Endothelial cell of umbilical vein (primary cell): ENCODE results near the gene CD81. TPM values are rescaled to one million over a fixed set of nuclear protein-coding genes. Genes with fewer than 3 reads are reported as not detected.

Experiments
- BruUV-seq: library from RNA; stranded (reverse); fragments of 400-500 nt; replicated peaks from 2 replicates; lab custom pipeline; 2021; lab: Mats Ljungman, UMichigan
- CTCF ChIA-PET: fragments of 300-600, 350-600 bp; sonication (Branson Sonifier 250); formaldehyde crosslinking; loops from one replicate; lab custom pipeline; 2021; ENCODE audit warnings: antibody characterized with exemption, inconsistent platforms; lab: Charles Lee
- POLR2A ChIA-PET: fragments of 300-600, 350-600 bp; sonication (Branson Sonifier 250); formaldehyde crosslinking; loops from one replicate; lab custom pipeline; 2021; ENCODE audit warnings: antibody characterized with exemption, inconsistent platforms; lab: Charles Lee
- DNase-seq: peaks from one replicate; pipeline ENCODE4 v3.0.0-alpha.2; 2011; ENCODE audit warnings: low read depth, low spot score
- FAIRE-seq: peaks from 2 replicates; lab custom pipeline; 2011; peaks lifted over from hg19 to GRCh38; lab: Jason Lieb, UNC
- H2AFZ ChIP-seq: 2 replicates; pipeline ENCODE4 v1.6.0; 2012; ENCODE audit warnings: low read depth, low read length, control low read depth, inconsistent platforms
- H3K27ac ChIP-seq: 2 replicates; pipeline ENCODE4 v1.5.1; 2011; ENCODE audit warnings: low read depth, mild to moderate bottlenecking, control low read depth, low read length, moderate library complexity; ENCODE audit not compliant: insufficient read depth
- H3K27me3 ChIP-seq, 2 experiments: 2 replicates each; pipeline versions ENCODE4 v1.6.0 to v1.6.1; 2011; ENCODE audit warnings: low read length in 2 of 2, mixed read lengths in 1 of 2; ENCODE audit not compliant: control insufficient read depth in 2 of 2, insufficient read depth in 2 of 2
- H3K36me3 ChIP-seq, 2 experiments: 2 replicates in 1 of 2; 3 replicates in 1 of 2; pipeline ENCODE4 v1.5.1; 2011; ENCODE audit warnings: low read length in 2 of 2, mild to moderate bottlenecking in 1 of 2, moderate library complexity in 1 of 2; ENCODE audit not compliant: control insufficient read depth in 2 of 2, insufficient read depth in 2 of 2; ENCODE audit errors: extremely low read depth in 1 of 2
- H3K4me1 ChIP-seq: 3 replicates; pipeline ENCODE4 v1.5.1; 2011; ENCODE audit warnings: mild to moderate bottlenecking, low read length; ENCODE audit not compliant: control insufficient read depth, insufficient read depth; ENCODE audit errors: extremely low read depth
- H3K4me2 ChIP-seq: 2 replicates; pipeline ENCODE4 v1.6.1; 2011; ENCODE audit warnings: low read length, control low read depth, mixed read lengths; ENCODE audit not compliant: insufficient read depth
- H3K4me3 ChIP-seq, 3 experiments: fragments of 200-600 bp in 1 of 3; sonication (generic), shearing (Covaris generic) in 1 of 3; replicated peaks in 1 of 3; 2 replicates each; pipeline ENCODE4 v1.5.1; 2011 to 2016; ENCODE audit warnings: control low read depth in 3 of 3, low read length in 3 of 3, mild to moderate bottlenecking in 2 of 3, inconsistent platforms in 1 of 3, low read depth in 1 of 3, moderate library complexity in 1 of 3; ENCODE audit not compliant: insufficient read depth in 1 of 3
- H3K79me2 ChIP-seq: 2 replicates; pipeline ENCODE4 v1.6.0; 2012; ENCODE audit warnings: low read length, inconsistent platforms; ENCODE audit not compliant: control insufficient read depth, insufficient read depth
- H3K9ac ChIP-seq: replicated peaks from 2 replicates; pipeline ENCODE3; 2011; ENCODE audit warnings: low read length, control low read depth; ENCODE audit not compliant: insufficient read depth; ENCODE audit errors: extremely low read depth
- H3K9me1 ChIP-seq: replicated peaks from 3 replicates; pipeline ENCODE4 v1.6.0; 2011; ENCODE audit warnings: mild to moderate bottlenecking, low read length; ENCODE audit not compliant: control insufficient read depth, insufficient read depth; ENCODE audit errors: extremely low read depth
- H3K9me3 ChIP-seq: replicated peaks from 2 replicates; pipeline ENCODE4 v1.5.1; 2012; ENCODE audit warnings: low read length, inconsistent platforms; ENCODE audit not compliant: control insufficient read depth, insufficient read depth
- H4K20me1 ChIP-seq: replicated peaks from 2 replicates; pipeline ENCODE3; 2011; ENCODE audit warnings: mild to moderate bottlenecking, low read length; ENCODE audit not compliant: control insufficient read depth, insufficient read depth; ENCODE audit errors: extremely low read depth
- EZH2 ChIP-seq: IDR thresholded peaks from 2 replicates; pipeline ENCODE4 v1.6.1; 2012; ENCODE audit warnings: borderline replicate concordance, low read depth, mild to moderate bottlenecking, moderate library complexity, low read length, inconsistent platforms; ENCODE audit not compliant: severe bottlenecking
- FOS ChIP-seq: IDR thresholded peaks from 2 replicates; pipeline ENCODE4 v1.6.1; 2011; ENCODE audit warnings: mild to moderate bottlenecking, low read length, moderate library complexity, borderline replicate concordance; ENCODE audit not compliant: insufficient read depth
- GATA2 ChIP-seq: IDR thresholded peaks from 2 replicates; pipeline ENCODE4 v1.7.0; 2011; ENCODE audit warnings: low read depth, mild to moderate bottlenecking, moderate library complexity, mixed read lengths, low read length; ENCODE audit not compliant: insufficient read length, insufficient read depth
- JUN ChIP-seq: IDR thresholded peaks from 2 replicates; pipeline ENCODE4 v1.6.1; 2011; ENCODE audit warnings: borderline replicate concordance, low read depth; ENCODE audit not compliant: insufficient read length, insufficient read depth
- MAX ChIP-seq: IDR thresholded peaks from 2 replicates; pipeline ENCODE4 v1.6.1; 2011; ENCODE audit not compliant: insufficient read depth, insufficient read length
- MYC ChIP-seq: IDR thresholded peaks from one replicate; pipeline ENCODE4 v1.6.1; 2011; ENCODE audit warnings: mild to moderate bottlenecking, low read depth, low read length
- POLR2A ChIP-seq: IDR thresholded peaks from 2 replicates; pipeline ENCODE4 v1.6.1; 2012; ENCODE audit warnings: low read depth, mild to moderate bottlenecking, control low read depth, low read length
- POLR2AphosphoS5 ChIP-seq: IDR thresholded peaks from 2 replicates; pipeline ENCODE4 v1.6.1; 2012; ENCODE audit warnings: low read depth, mild to moderate bottlenecking, control low read depth, low read length, moderate library complexity; ENCODE audit not compliant: insufficient read depth
- dilution Hi-C: fragments of 300-500 bp; cut with MboI; formaldehyde crosslinking; loops from one replicate; pipeline ENCODE4 v1.15.0; 2019; ENCODE audit warnings: low sequenced_read_pairs; ENCODE audit not compliant: extremely low pct_ligation_motif_present
- intact Hi-C: fragments of 100-400 bp; cut with micrococcal nuclease; formaldehyde crosslinking; loops from one replicate; pipeline ENCODE4 v1.10.0; 2022
- polyA plus RNA-seq, 4 experiments: library from polyadenylated mRNA; depleted of rRNA in 3 of 4; stranded (reverse) in 3 of 4; unstranded in 1 of 4; fragments of >200 nt; gene quantifications; 2 replicates each; pipeline versions ENCODE4 v1.2.1 to v1.2.3, GENCODE V29; 2011 to 2012; ENCODE audit warnings: missing spikeins in 1 of 4
- total RNA-seq: library from RNA; stranded (reverse); gene quantifications from 2 replicates; pipeline ENCODE4 v1.2.3, GENCODE V29; 2021
- TF ChIP-seq, protein P1 (sequence below), 2 donors: IDR thresholded peaks; 1 replicate in 1 of 2; 2 replicates in 1 of 2; pipeline ENCODE4 v1.5.1; 2011; ENCODE audit warnings: low read length in 2 of 2, mild to moderate bottlenecking in 2 of 2, moderate library complexity in 2 of 2, control low read depth in 1 of 2, inconsistent platforms in 1 of 2, low read depth in 1 of 2; ENCODE audit not compliant: insufficient read depth in 1 of 2; ENCODE audit errors: extremely low read depth in 1 of 2

CD81 gene
- total and polyA plus RNA-seq, 2 donors (not counting 3 experiments of a cell fraction or from before 2014, with no cell fraction given): 409 to 802 TPM

- Histone ChIP-seq H4K20me1 (no peaks in the 10 kb centered on the region), H3K9me3 (no peaks in the 10 kb centered on the region), H2AFZ (no peak overlapping the region), H3K27me3 (peaks cover 0 to 4% of the 10 kb centered on the region in 2 experiments), H3K36me3 (no peaks in the 10 kb centered on the region), H3K79me2 (no peaks in the 10 kb centered on the region), H3K27ac (no peak overlapping the region), H3K4me2 (no peak overlapping the region), H3K9ac (no peak overlapping the region), H3K9me1 (no peaks in the 10 kb centered on the region), H3K4me3 (no peak overlapping the region), H3K4me1 (no peaks in the 10 kb centered on the region)
- dilution Hi-C loops: no loop called here
- ChIA-PET POLR2A (no interaction called here), CTCF (interaction anchor here (2.5 kb wide), 1 partner anchor 110 kb away, joined by 9 read pairs; no protein-coding TSS in a partner anchor)
- TF ChIP-seq POLR2A (no peak), GATA2 (no peak), POLR2AphosphoS5 (no peak), JUN (no peak), EZH2 (no peak), FOS (no peak), MAX (no peak), MYC (no peak)
- TF ChIP-seq, protein P1, sequence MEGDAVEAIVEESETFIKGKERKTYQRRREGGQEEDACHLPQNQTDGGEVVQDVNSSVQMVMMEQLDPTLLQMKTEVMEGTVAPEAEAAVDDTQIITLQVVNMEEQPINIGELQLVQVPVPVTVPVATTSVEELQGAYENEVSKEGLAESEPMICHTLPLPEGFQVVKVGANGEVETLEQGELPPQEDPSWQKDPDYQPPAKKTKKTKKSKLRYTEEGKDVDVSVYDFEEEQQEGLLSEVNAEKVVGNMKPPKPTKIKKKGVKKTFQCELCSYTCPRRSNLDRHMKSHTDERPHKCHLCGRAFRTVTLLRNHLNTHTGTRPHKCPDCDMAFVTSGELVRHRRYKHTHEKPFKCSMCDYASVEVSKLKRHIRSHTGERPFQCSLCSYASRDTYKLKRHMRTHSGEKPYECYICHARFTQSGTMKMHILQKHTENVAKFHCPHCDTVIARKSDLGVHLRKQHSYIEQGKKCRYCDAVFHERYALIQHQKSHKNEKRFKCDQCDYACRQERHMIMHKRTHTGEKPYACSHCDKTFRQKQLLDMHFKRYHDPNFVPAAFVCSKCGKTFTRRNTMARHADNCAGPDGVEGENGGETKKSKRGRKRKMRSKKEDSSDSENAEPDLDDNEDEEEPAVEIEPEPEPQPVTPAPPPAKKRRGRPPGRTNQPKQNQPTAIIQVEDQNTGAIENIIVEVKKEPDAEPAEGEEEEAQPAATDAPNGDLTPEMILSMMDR (IDR thresholded peaks at IDR 0.05; ENCODE audit: extremely low read depth in 1 of 2, insufficient read depth in 1 of 2, low read depth in 1 of 2, low read length in 2 of 2): no peak
- BruUV-seq: no TSS peak
- FAIRE-seq (no peak), DNase-seq (no peak)
- intact Hi-C loops: no loop called here
Observed at GRCh38 chr11:2413742-2414579, 36.9 kb downstream of the CD81 start.
